Measurements from ENCODE around the gene DUSP12.

Gene DUSP12

DNA sequence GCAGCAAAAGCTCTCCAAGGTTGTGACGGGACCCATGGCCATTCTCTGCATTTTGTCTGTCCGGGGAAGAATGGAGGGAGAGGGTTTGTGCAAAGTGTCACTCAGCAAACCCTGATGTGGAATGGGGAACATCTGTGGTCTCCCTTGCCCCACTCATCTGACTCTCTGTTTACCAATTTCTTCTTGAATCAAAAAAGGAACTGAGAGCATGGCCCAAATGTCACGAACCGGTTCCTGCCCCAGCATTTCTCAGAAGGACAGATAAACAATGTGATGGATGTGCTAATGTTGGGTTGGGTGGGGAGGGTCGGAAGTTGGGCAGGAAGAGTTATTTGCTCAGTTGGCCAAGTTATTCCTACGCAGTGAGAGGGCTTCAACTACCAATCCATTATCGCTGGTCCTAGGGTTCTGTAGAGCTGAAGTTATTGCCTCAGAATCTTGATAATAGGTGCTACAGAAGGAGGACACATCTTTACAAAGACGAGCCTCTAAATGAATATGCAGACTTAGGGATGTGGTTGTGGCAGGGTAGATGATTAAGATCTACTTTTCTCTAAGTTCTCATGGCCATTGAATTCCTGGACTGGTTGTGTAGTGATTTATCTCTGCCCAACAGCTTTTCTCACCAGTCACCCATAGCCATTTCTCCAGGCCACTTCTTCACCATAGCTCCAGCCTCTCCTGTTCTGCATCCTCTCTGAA, 9.6 kb upstream of the DUSP12 start:
- H3K36me3 ChIP-seq (ENCODE audit: control insufficient read depth in 1 of 2, insufficient read depth in 2 of 2, low read length in 2 of 2), result no peaks in the 10 kb centered on the region
- no peak overlapping the region for H2BK12ac ChIP-seq (ENCODE audit: low read length)

DNA sequence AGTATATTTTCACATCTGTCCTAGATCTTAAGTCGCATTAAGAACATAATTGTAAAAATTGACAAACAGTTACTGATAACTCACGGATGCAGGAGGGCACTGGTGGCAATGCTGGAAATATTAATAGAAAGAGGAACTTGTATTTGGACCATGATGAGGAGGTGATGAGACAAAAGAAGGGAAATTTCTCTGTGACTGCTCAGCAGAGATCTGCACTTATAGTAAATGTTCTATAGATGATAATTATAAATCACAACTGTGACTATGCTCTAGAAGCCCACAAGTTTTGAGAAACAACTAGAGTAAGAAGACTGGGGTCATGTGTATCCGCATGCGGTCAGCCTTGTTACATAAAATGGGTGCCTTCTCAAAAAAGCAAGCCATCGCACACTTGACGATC, 8.7 kb upstream of the DUSP12 start:
- H3K79me2 ChIP-seq (ENCODE audit: control insufficient read depth, insufficient read depth, low read length, poor library complexity), result no peaks in the 10 kb centered on the region
- no peak overlapping the region for H3K14ac ChIP-seq (ENCODE audit: low read length)
- no peak overlapping the region for H3K9ac ChIP-seq (ENCODE audit: low read length)
- no peaks in the 10 kb centered on the region for H3K4me1 ChIP-seq (ENCODE audit: control insufficient read depth in 1 of 2, insufficient read depth in 2 of 2, low read length in 2 of 2)
- no peaks in the 10 kb centered on the region for H3K79me1 ChIP-seq (ENCODE audit: low read length)
- no peak overlapping the region for H3K27ac ChIP-seq (ENCODE audit: low read depth, low read length)
- no peak overlapping the region for H4K91ac ChIP-seq (ENCODE audit: low read depth, low read length)
- H4K12ac ChIP-seq (ENCODE audit: low read depth, low read length), result no peak overlapping the region
- H2BK120ac ChIP-seq (ENCODE audit: insufficient read depth, low read length, poor library complexity), result no peak overlapping the region
- H3K18ac ChIP-seq (ENCODE audit: low read length), result no peak overlapping the region
- no peak overlapping the region for H2AFZ ChIP-seq (ENCODE audit: insufficient read depth, low read length, poor library complexity)
- H3K9me3 ChIP-seq (ENCODE audit: insufficient read depth, low read depth, low read length), result no peaks in the 10 kb centered on the region
- H2BK12ac ChIP-seq (ENCODE audit: low read length), result no peak overlapping the region
- no peaks in the 10 kb centered on the region for H3K36me3 ChIP-seq (ENCODE audit: control insufficient read depth in 1 of 2, insufficient read depth in 2 of 2, low read length in 2 of 2)
- no peak overlapping the region for H3K4me3 ChIP-seq (ENCODE audit: low read depth, low read length)
- WGBS (ENCODE audit: extremely low coverage, insufficient coverage, insufficient read length), result no CpG with 5 or more reads among the region's 6 CpGs
- H3K27me3 ChIP-seq (ENCODE audit: insufficient read depth, low read length), result no peaks in the 10 kb centered on the region
- no peak overlapping the region for H3K4ac ChIP-seq (ENCODE audit: low read depth, low read length)
- no peak overlapping the region for H3K23ac ChIP-seq (ENCODE audit: low read length)
- no peak overlapping the region for H4K8ac ChIP-seq (ENCODE audit: low read depth, low read length)
- DNase-seq, result no peak
- no peak overlapping the region for H3K4me2 ChIP-seq (ENCODE audit: low read length)
- H2AK5ac ChIP-seq (ENCODE audit: low read length), result no peak overlapping the region
- no peak overlapping the region for H2BK5ac ChIP-seq (ENCODE audit: low read depth, low read length, poor library complexity)

More for the DNA sequence above, 9.6 kb upstream of the DUSP12 start:
- no peak overlapping the region for H3K18ac ChIP-seq (ENCODE audit: low read length)
- H3K4me2 ChIP-seq (ENCODE audit: low read length), result no peak overlapping the region
- H3K9me3 ChIP-seq (ENCODE audit: insufficient read depth, low read depth, low read length), result no peaks in the 10 kb centered on the region
- H3K9ac ChIP-seq (ENCODE audit: low read length), result no peak overlapping the region
- H4K91ac ChIP-seq (ENCODE audit: low read depth, low read length), result no peak overlapping the region
- no peak overlapping the region for H2AFZ ChIP-seq (ENCODE audit: insufficient read depth, low read length, poor library complexity)
- no peak overlapping the region for H3K4me3 ChIP-seq (ENCODE audit: low read depth, low read length)
- no peak overlapping the region for H4K8ac ChIP-seq (ENCODE audit: low read depth, low read length)
- H3K23ac ChIP-seq (ENCODE audit: low read length), result no peak overlapping the region
- H3K79me2 ChIP-seq (ENCODE audit: control insufficient read depth, insufficient read depth, low read length, poor library complexity), result no peaks in the 10 kb centered on the region
- no peak overlapping the region for H3K27ac ChIP-seq (ENCODE audit: low read depth, low read length)
- H2AK5ac ChIP-seq (ENCODE audit: low read length), result no peak overlapping the region
- WGBS (ENCODE audit: extremely low coverage, insufficient coverage, insufficient read length), result no CpG with 5 or more reads among the region's 8 CpGs
- no peaks in the 10 kb centered on the region for H3K79me1 ChIP-seq (ENCODE audit: low read length)
- no peak overlapping the region for H3K14ac ChIP-seq (ENCODE audit: low read length)
- H3K27me3 ChIP-seq (ENCODE audit: insufficient read depth, low read length), result no peaks in the 10 kb centered on the region
- H2BK5ac ChIP-seq (ENCODE audit: low read depth, low read length, poor library complexity), result no peak overlapping the region
- H4K12ac ChIP-seq (ENCODE audit: low read depth, low read length), result no peak overlapping the region
- no peaks in the 10 kb centered on the region for H3K4me1 ChIP-seq (ENCODE audit: control insufficient read depth in 1 of 2, insufficient read depth in 2 of 2, low read length in 2 of 2)
- H2BK120ac ChIP-seq (ENCODE audit: insufficient read depth, low read length, poor library complexity), result no peak overlapping the region
- peak in 1 of 2 donors; percentile 14 for DNase-seq
- H3K4ac ChIP-seq (ENCODE audit: low read depth, low read length), result no peak overlapping the region

DNA sequence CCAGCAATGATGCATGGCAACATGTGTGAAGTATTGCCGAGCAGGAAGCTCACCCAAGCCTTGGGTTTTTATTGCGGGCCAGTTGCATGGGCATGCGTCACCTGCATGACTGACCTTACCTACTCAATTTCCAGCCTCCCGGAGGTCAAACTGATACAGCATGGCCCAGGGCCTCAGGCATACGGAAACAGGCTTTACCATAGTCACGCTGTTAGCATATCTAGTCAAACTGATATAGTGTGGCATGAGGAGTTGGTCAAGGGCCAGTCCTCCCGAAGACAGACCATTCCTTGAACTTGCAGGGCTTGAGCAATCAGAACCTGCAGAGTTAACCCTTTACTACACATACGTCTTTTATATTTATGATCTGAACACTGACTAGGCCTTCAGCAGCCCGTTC, 6.4 kb upstream of the DUSP12 start:
- H4K8ac ChIP-seq (ENCODE audit: low read depth, low read length), result no peak overlapping the region
- H3K27me3 ChIP-seq (ENCODE audit: insufficient read depth, low read length), result no peaks in the 10 kb centered on the region
- H4K91ac ChIP-seq (ENCODE audit: low read depth, low read length), result no peak overlapping the region
- H3K23ac ChIP-seq (ENCODE audit: low read length), result no peak overlapping the region
- peak; percentile 41 to 69 for DNase-seq
- H3K9me3 ChIP-seq (ENCODE audit: insufficient read depth, low read depth, low read length), result no peaks in the 10 kb centered on the region
- no peak overlapping the region for H3K9ac ChIP-seq (ENCODE audit: low read length)
- no peak overlapping the region for H2BK120ac ChIP-seq (ENCODE audit: insufficient read depth, low read length, poor library complexity)
- no peaks in the 10 kb centered on the region for H3K4me1 ChIP-seq (ENCODE audit: control insufficient read depth in 1 of 2, insufficient read depth in 2 of 2, low read length in 2 of 2)
- H3K4me2 ChIP-seq (ENCODE audit: low read length), result no peak overlapping the region
- H3K4me3 ChIP-seq (ENCODE audit: low read depth, low read length), result no peak overlapping the region
- H3K36me3 ChIP-seq (ENCODE audit: control insufficient read depth in 1 of 2, insufficient read depth in 2 of 2, low read length in 2 of 2), result no peaks in the 10 kb centered on the region
- no peak overlapping the region for H2AFZ ChIP-seq (ENCODE audit: insufficient read depth, low read length, poor library complexity)
- H3K4ac ChIP-seq (ENCODE audit: low read depth, low read length), result no peak overlapping the region
- no peak overlapping the region for H3K18ac ChIP-seq (ENCODE audit: low read length)
- H2AK5ac ChIP-seq (ENCODE audit: low read length), result no peak overlapping the region
- H4K12ac ChIP-seq (ENCODE audit: low read depth, low read length), result no peak overlapping the region
- H3K27ac ChIP-seq (ENCODE audit: low read depth, low read length), result no peak overlapping the region
- no peak overlapping the region for H3K14ac ChIP-seq (ENCODE audit: low read length)
- H3K79me1 ChIP-seq (ENCODE audit: low read length), result no peaks in the 10 kb centered on the region
- H3K79me2 ChIP-seq (ENCODE audit: control insufficient read depth, insufficient read depth, low read length, poor library complexity), result no peaks in the 10 kb centered on the region
- no peak overlapping the region for H2BK5ac ChIP-seq (ENCODE audit: low read depth, low read length, poor library complexity)
- H2BK12ac ChIP-seq (ENCODE audit: low read length), result no peak overlapping the region
- no CpG with 5 or more reads among the region's 9 CpGs for WGBS (ENCODE audit: extremely low coverage, insufficient coverage, insufficient read length)

DNA sequence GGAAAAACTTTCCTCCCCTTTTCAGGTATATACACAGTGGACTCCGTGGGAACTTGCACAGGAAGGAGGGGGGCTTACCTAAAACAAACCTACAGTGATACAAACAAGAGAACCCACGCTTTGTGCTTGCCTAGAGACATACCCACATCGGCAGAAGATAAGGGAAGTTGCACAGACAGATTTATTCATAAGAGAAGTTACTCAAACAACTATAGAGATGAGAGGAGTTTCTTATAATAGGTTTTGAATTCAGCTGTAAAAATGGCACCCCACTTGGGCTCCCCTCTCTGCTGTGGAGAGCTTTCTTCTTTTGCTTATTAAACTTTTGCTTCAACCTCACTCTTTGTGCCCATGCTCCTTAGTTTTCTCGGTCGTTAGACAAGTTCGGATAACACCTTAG, 1.8 kb upstream of the DUSP12 start:
- peaks cover 5% of the 10 kb centered on the region for H3K79me1 ChIP-seq (ENCODE audit: low read length)
- H4K8ac ChIP-seq (ENCODE audit: low read depth, low read length), result no peak overlapping the region
- no CpG with 5 or more reads among the region's 6 CpGs for WGBS (ENCODE audit: extremely low coverage, insufficient coverage, insufficient read length)

More for the DNA sequence above, 1.8 kb upstream of the DUSP12 start:
- Histone ChIP-seq H3K79me2 (ENCODE audit: control insufficient read depth, insufficient read depth, low read length, poor library complexity) (peaks cover 6% of the 10 kb centered on the region), H3K4me1 (ENCODE audit: control insufficient read depth in 1 of 2, insufficient read depth in 2 of 2, low read length in 2 of 2) (peaks cover 0 to 1% of the 10 kb centered on the region in 2 experiments), H3K4me2 (ENCODE audit: low read length) (no peak overlapping the region), H2BK12ac (ENCODE audit: low read length) (no peak overlapping the region), H4K91ac (ENCODE audit: low read depth, low read length) (no peak overlapping the region), H3K18ac (ENCODE audit: low read length) (no peak overlapping the region), H2AFZ (ENCODE audit: insufficient read depth, low read length, poor library complexity) (no peak overlapping the region), H3K23ac (ENCODE audit: low read length) (no peak overlapping the region), H3K27me3 (ENCODE audit: insufficient read depth, low read length) (no peaks in the 10 kb centered on the region), H3K9me3 (ENCODE audit: insufficient read depth, low read depth, low read length) (no peaks in the 10 kb centered on the region), H3K9ac (ENCODE audit: low read length) (peak overlapping the region; percentile 41), H3K27ac (ENCODE audit: low read depth, low read length) (no peak overlapping the region), H3K36me3 (ENCODE audit: control insufficient read depth in 1 of 2, insufficient read depth in 2 of 2, low read length in 2 of 2) (peaks cover 5 to 6% of the 10 kb centered on the region in 2 experiments), H3K14ac (ENCODE audit: low read length) (no peak overlapping the region), H2BK5ac (ENCODE audit: low read depth, low read length, poor library complexity) (no peak overlapping the region), H2AK5ac (ENCODE audit: low read length) (no peak overlapping the region), H3K4me3 (ENCODE audit: low read depth, low read length) (no peak overlapping the region), H2BK120ac (ENCODE audit: insufficient read depth, low read length, poor library complexity) (no peak overlapping the region), H3K4ac (ENCODE audit: low read depth, low read length) (no peak overlapping the region), H4K12ac (ENCODE audit: low read depth, low read length) (no peak overlapping the region)
- DNase-seq, result no peak
